ENCODE data around the gene IP6K2. TPM values are rescaled to one million over a fixed set of nuclear protein-coding genes. Genes with fewer than 3 reads are reported as not detected.

IP6K2 gene
- total RNA-seq, 4 donors from 2014 or later: 64.3 to 145 (median 93.0) TPM

GRCh38 chr3:48651771-48652170 is 65.2 kb downstream of the IP6K2 start:
- DNase-seq: no peak
- WGBS, 2 donors: 86 to 87% methylated on average over 4 to 10 of the region's 11 CpGs
- Histone ChIP-seq H3K4me3 (replicated peaks in 1 of 3) (no peak overlapping the region), H3K27ac (no peak overlapping the region), H3K4me1 (peaks cover 6 to 14% of the 10 kb centered on the region in 2 donors), H3K27me3 (no peaks in the 10 kb centered on the region), H3K9me3 (no peaks in the 10 kb centered on the region), H3K36me3 (no peaks in the 10 kb centered on the region)
- intact Hi-C loops (cut with DNase I): no loop called here
- no peak for TF ChIP-seq CTCF (IDR thresholded peaks at IDR 0.05)

- Histone ChIP-seq H3K4me3 (replicated peaks in 1 of 3) (no peak overlapping the region), H3K27ac (no peak overlapping the region), H3K9me3 (no peaks in the 10 kb centered on the region), H3K4me1 (peaks cover 4 to 5% of the 10 kb centered on the region in 2 donors), H3K36me3 (no peaks in the 10 kb centered on the region), H3K27me3 (no peaks in the 10 kb centered on the region)
- DNase-seq: no peak
- no peak for TF ChIP-seq CTCF (IDR thresholded peaks at IDR 0.05)
- TF ChIP-seq POLR2A (IDR thresholded peaks at IDR 0.05): no peak
- intact Hi-C loops (cut with DNase I): no loop called here
- WGBS, 2 donors: 88 to 93% methylated on average over 8 of the region's 12 CpGs
These were observed 66.3 kb downstream of the IP6K2 start for GRCh38 chr3:48650723-48651122.

- Histone ChIP-seq H3K4me1 (no peaks in the 10 kb centered on the region), H3K4me3 (replicated peaks in 1 of 3) (no peak overlapping the region), H3K27ac (no peak overlapping the region), H3K36me3 (no peaks in the 10 kb centered on the region), H3K9me3 (no peaks in the 10 kb centered on the region), H3K27me3 (no peaks in the 10 kb centered on the region)
- intact Hi-C loops (cut with DNase I): no loop called here
- DNase-seq: no peak
- 92 to 93% methylated on average over 10 to 15 of the region's 15 CpGs for WGBS, 2 donors
- TF ChIP-seq POLR2A (IDR thresholded peaks at IDR 0.05): no peak
- no peak for TF ChIP-seq CTCF (IDR thresholded peaks at IDR 0.05)
These were observed 68.7 kb downstream of the IP6K2 start for GRCh38 chr3:48648188-48648850.

GRCh38 chr3:48647714-48648113 is 69.3 kb downstream of the IP6K2 start:
- 83 to 90% methylated on average over 9 of the region's 9 CpGs for whole genome bisulfite sequencing, 2 donors
- Histone ChIP-seq H3K4me1 (no peaks in the 10 kb centered on the region), H3K9me3 (no peaks in the 10 kb centered on the region), H3K27ac (no peak overlapping the region), H3K36me3 (no peaks in the 10 kb centered on the region), H3K27me3 (no peaks in the 10 kb centered on the region), H3K4me3 (replicated peaks in 1 of 3) (no peak overlapping the region)
- intact Hi-C loops (cut with DNase I): no loop called here
- no peak for TF ChIP-seq CTCF (IDR thresholded peaks at IDR 0.05)
- no peak for TF ChIP-seq POLR2A (IDR thresholded peaks at IDR 0.05)
- no peak for DNase-seq

- intact Hi-C loops (cut with DNase I): no loop called here
- Histone ChIP-seq H3K36me3 (no peaks in the 10 kb centered on the region), H3K27ac (no peak overlapping the region), H3K4me3 (replicated peaks in 1 of 3) (no peak overlapping the region), H3K9me3 (no peaks in the 10 kb centered on the region), H3K27me3 (no peaks in the 10 kb centered on the region), H3K4me1 (no peaks in the 10 kb centered on the region)
- 89 to 93% methylated on average over 11 to 12 of the region's 22 CpGs for WGBS, 2 donors
- DNase-seq: no peak
- TF ChIP-seq POLR2A (IDR thresholded peaks at IDR 0.05) (no peak), CTCF (IDR thresholded peaks at IDR 0.05) (no peak)
These were observed 71.9 kb downstream of the IP6K2 start for GRCh38 chr3:48644898-48645760.

Measured in thyroid gland (tissue), 4 donors.